ENCODE measurements around the gene KRTAP5-10. TPM values are rescaled to one million over a fixed set of nuclear protein-coding genes. Genes with fewer than 3 reads are reported as not detected.
"Not testable (repeated sequence)": the region's sequence is repeated elsewhere in the genome, so short reads cannot be mapped to it uniquely, and the experiment has no call there.

The KRTAP5-10 gene
- total and polyA plus RNA-seq, 9 of the 15 experiments (the other 6 are each of a cell fraction or from before 2014, with no cell fraction given) = not detected

DNA sequence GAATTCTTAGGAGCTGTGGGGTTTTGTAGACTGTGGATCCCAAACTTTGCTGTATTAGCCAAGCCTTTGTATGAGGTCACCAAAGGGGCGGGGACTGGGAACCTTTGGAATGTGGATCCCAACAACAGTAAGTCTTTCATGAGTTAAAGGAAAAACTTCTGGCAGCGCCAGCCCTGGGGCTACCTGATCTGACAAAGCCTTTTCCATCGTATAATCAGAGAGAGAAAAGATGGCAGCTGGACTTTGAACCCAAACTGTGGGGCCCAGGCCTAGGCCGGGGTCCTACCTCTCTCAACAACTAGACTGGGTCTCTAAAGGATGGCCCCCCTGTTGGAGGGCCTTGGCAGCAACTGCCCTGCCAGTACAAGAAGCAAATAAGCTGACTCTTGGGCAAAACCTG is 23.0 kb downstream of the KRTAP5-10 start:
- H3K9ac ChIP-seq (ENCODE audit: insufficient read depth in 1 of 2, low read depth in 2 of 2, low read length in 2 of 2); H3K27ac ChIP-seq (ENCODE audit: extremely low read depth, low read depth, low read length); H2AFZ ChIP-seq (ENCODE audit: low read depth, low read length); H3K9me1 ChIP-seq (ENCODE audit: control insufficient read depth, insufficient read depth, low read length); H3K79me2 ChIP-seq (ENCODE audit: control insufficient read depth, insufficient read depth, low read length); H3K4me2 ChIP-seq (ENCODE audit: insufficient read depth, low read length); intact Hi-C loops (cut with micrococcal nuclease); FAIRE-seq; H4K20me1 ChIP-seq (replicated peaks; ENCODE audit: control insufficient read depth, insufficient read depth, low read length); DNase-seq (ENCODE audit: extremely low read depth in 1 of 4, low spot score in 3 of 4); H3K4me1 ChIP-seq (replicated peaks in 1 of 2; ENCODE audit: control insufficient read depth in 2 of 2, insufficient read depth in 2 of 2, low read length in 2 of 2); H3K4me3 ChIP-seq; ATAC-seq; POLR2A ChIA-PET; BruUV-seq (replicated peaks); H3K36me3 ChIP-seq (ENCODE audit: control insufficient read depth, insufficient read depth, low read length); H3K9me3 ChIP-seq (replicated peaks; ENCODE audit: control insufficient read depth, insufficient read depth, low read depth, low read length): not testable (repeated sequence)
- in situ Hi-C loops (cut with MboI) = loop anchor here (25.0 kb wide), 1 partner anchor 849 kb away; the partner anchor contains the start of gene CLPB
- WGBS (ENCODE audit: insufficient coverage, low coverage, missing lambda C conversion rate) = 2% methylated on average over 4 of the region's 4 CpGs
- H3K27me3 ChIP-seq (ENCODE audit: control insufficient read depth in 2 of 2, insufficient read depth in 2 of 2, low read length in 2 of 2) = peaks cover 2 to 11% of the 10 kb centered on the region in 2 experiments; a peak in 4 of 5 replicates
- CTCF ChIA-PET (ENCODE audit: low intra/inter-chr PET ratio) = interaction anchor here (0.7 kb wide), 1 partner anchor 244 kb away, joined by 3 read pairs; no protein-coding TSS in a partner anchor

DNA sequence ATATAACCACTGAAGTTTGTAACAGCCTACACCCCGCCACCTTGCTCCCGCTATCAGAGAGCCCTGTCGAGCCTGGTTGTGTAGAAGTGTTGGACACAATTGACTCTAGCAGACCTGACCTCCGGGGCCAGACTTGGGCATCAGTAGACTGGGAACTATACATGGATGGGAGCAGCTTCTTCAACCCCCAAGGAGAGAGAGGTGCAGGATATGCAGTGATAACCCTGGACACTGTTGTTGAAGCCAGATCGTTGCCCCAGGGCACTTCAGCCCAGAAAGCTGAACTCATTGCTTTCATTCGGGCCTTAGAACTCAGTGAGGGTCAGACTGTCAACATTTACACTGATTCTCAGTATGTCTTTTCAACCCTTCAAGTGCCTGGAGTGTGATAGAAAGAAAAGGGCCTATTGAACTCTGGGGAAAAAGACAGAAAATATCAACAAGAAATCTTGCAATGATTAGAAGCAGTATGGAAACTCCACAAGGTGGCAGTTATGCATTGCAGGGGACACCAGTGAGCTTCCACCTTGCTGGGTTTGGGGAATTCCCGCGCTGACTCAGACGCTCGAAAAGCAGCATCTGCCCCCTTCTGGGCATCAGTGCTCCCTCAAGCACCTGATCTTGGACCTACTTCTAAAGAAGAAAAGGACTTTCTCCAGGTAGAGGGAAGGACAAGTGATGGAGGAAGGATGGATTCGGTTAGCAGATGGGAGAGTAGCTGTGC is 23.6 kb downstream of the KRTAP5-10 start:
- CTCF ChIA-PET (ENCODE audit: low intra/inter-chr PET ratio) = interaction anchor here (0.7 kb wide), 1 partner anchor 243 kb away, joined by 3 read pairs; no protein-coding TSS in a partner anchor
- H3K27ac ChIP-seq (ENCODE audit: extremely low read depth, low read depth, low read length); H2AFZ ChIP-seq (ENCODE audit: low read depth, low read length); FAIRE-seq; H3K4me3 ChIP-seq; H3K9me1 ChIP-seq (ENCODE audit: control insufficient read depth, insufficient read depth, low read length); H3K4me1 ChIP-seq (replicated peaks in 1 of 2; ENCODE audit: control insufficient read depth in 2 of 2, insufficient read depth in 2 of 2, low read length in 2 of 2); H3K36me3 ChIP-seq (ENCODE audit: control insufficient read depth, insufficient read depth, low read length); H3K4me2 ChIP-seq (ENCODE audit: insufficient read depth, low read length); POLR2A ChIA-PET; H3K9ac ChIP-seq (ENCODE audit: insufficient read depth in 1 of 2, low read depth in 2 of 2, low read length in 2 of 2); H3K79me2 ChIP-seq (ENCODE audit: control insufficient read depth, insufficient read depth, low read length); H4K20me1 ChIP-seq (replicated peaks; ENCODE audit: control insufficient read depth, insufficient read depth, low read length); intact Hi-C loops (cut with micrococcal nuclease); ATAC-seq; BruUV-seq (replicated peaks); H3K9me3 ChIP-seq (replicated peaks; ENCODE audit: control insufficient read depth, insufficient read depth, low read depth, low read length): not testable (repeated sequence)
- in situ Hi-C loops (cut with MboI) = loop anchor here (25.0 kb wide), 1 partner anchor 848 kb away; the partner anchor contains the start of gene CLPB
- peak in 1 of 4 experiments; percentile 42 for DNase-seq (ENCODE audit: extremely low read depth in 1 of 4, low spot score in 3 of 4)
- WGBS (ENCODE audit: insufficient coverage, low coverage, missing lambda C conversion rate) = 3% methylated on average over 11 of the region's 11 CpGs
- H3K27me3 ChIP-seq (ENCODE audit: control insufficient read depth in 2 of 2, insufficient read depth in 2 of 2, low read length in 2 of 2) = peaks cover 2 to 11% of the 10 kb centered on the region in 2 experiments; a peak in 4 of 5 replicates
- TF ChIP-seq RAD21 (CRISPR knock-in tag; conservative IDR thresholded peaks at IDR 0.05 in 1 of 2, IDR thresholded peaks at IDR 0.05 in 1 of 2) = peak in 1 of 2 experiments; percentile 68; a peak in 3 of 4 replicates
- 0 out of 2 replicates have a peak, but pooled peaks have one; percentile 15 for TF ChIP-seq RB1 (IDR thresholded peaks at IDR 0.05; ENCODE audit: low read depth)
- peak; percentile 59 for TF ChIP-seq CTCFL (IDR thresholded peaks at IDR 0.05; ENCODE audit: borderline replicate concordance, insufficient read depth, low read depth, low read length, poor library complexity, severe bottlenecking)
